NCI-H748 (cell line): ENCODE measurements around the gene CGB8.

Source experiments
- DNase-seq: peaks from one replicate; lab custom pipeline; 2025; ENCODE audit not compliant: unreplicated experiment; lab: John Stamatoyannopoulos, UW

Gene CGB8

GRCh38 chr19:49049011-49049410, at the start of gene CGB8:
CGB8 (minus strand) TSS chr19:49049111; CDS start chr19:49048739, 372 bp downstream.
- DNase-seq: peak; percentile 30

GRCh38 chr19:49097453-49098288, 48.8 kb upstream of the CGB8 start:
- peak; percentile 77 for DNase-seq

- no peak for DNase-seq
These were observed 45.9 kb upstream of the CGB8 start for GRCh38 chr19:49094505-49095482.

- DNase-seq: no peak
These were observed 43.8 kb upstream of the CGB8 start for GRCh38 chr19:49092686-49093085.

- DNase-seq: no peak
These were observed 42.6 kb upstream of the CGB8 start for GRCh38 chr19:49091391-49092038.

- DNase-seq: no peak
These were observed 37.4 kb upstream of the CGB8 start for GRCh38 chr19:49086296-49086695.

GRCh38 chr19:49085868-49086232, 36.9 kb upstream of the CGB8 start:
- DNase-seq: no peak

GRCh38 chr19:49085020-49085867, 36.3 kb upstream of the CGB8 start, which contains the start of gene SNRNP70:
SNRNP70 (plus strand) TSS chr19:49085451; CDS start chr19:49086415, 964 bp downstream.
- peak; percentile 100 for DNase-seq

GRCh38 chr19:49084206-49085019, 35.5 kb upstream of the CGB8 start:
- DNase-seq: peak; percentile 64

- DNase-seq: no peak
These were observed 32.4 kb upstream of the CGB8 start for GRCh38 chr19:49081273-49081672.

GRCh38 chr19:49080392-49080791, 31.5 kb upstream of the CGB8 start:
- no peak for DNase-seq

GRCh38 chr19:49074869-49075268, 26.0 kb upstream of the CGB8 start:
- peak; percentile 74 for DNase-seq

GRCh38 chr19:49073514-49074378, 24.8 kb upstream of the CGB8 start:
- peak; percentile 52 for DNase-seq

- DNase-seq: no peak
These were observed 23.1 kb upstream of the CGB8 start for GRCh38 chr19:49071860-49072547.

GRCh38 chr19:49070416-49070815, 21.5 kb upstream of the CGB8 start:
- no peak for DNase-seq

- no peak for DNase-seq
These were observed 20.1 kb upstream of the CGB8 start for GRCh38 chr19:49069026-49069425.

- no peak for DNase-seq
These were observed 18.6 kb upstream of the CGB8 start for GRCh38 chr19:49067554-49067953.
